HG03196 (cell line): Measurements from ENCODE around the gene ACTRT2.

ENCODE experiments used
- ATAC-seq: cut with Tn5 transposase; IDR thresholded peaks from one replicate; pipeline ENCODE4 v1.9.1; 2021; ENCODE audit not compliant: unreplicated experiment

Gene ACTRT2

DNA sequence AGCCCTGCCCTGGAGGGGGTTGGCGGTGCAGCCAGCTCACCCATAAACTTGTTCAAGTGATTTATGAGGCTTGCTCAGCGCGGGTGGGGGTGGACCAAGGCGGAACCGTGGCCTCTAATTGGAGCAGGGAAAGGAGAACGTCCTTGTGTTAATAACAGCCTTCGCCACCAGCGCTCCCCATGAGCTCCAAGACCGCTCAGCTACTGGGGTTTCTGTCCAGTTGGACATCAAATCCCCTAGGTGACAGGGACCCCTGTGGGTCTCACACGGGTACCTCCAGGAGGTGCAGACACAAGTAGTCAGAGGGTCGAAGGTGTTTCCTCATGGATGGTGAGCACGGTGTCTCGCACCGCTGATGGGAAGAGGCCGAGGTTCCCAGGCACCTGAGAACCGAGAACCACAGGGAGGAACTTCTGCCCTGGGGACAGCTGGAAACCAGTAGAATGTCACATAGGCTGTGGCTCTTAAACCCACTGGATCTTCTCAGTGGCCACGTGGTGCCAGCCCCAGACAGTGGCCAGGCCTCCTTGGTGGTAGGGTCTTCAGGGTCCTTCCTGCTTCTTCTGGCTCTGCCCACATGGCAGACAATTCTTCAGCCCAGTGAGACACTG lies 3.7 kb upstream of the ACTRT2 start:
- ATAC-seq, result no peak

DNA sequence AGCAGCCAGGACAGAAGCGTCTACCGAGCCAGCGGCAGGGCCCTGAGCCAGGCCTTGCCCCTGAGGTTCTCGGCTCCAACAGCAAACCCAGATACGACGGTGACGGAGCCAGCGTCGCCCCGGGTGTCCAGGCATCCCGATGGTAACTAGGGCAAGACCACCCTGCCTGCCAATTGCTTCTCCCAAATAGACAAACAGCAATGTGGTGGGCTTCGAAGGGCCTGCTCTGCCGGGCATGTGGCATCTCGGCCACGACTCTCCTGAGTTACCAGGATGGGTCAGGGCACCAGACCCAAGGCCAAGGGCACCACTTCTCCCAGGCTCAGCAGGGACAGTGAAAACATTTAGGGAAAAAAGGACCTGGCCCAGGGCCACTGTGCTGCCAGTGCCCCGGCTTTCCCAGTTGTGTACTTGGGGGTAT lies 3.2 kb upstream of the ACTRT2 start:
- ATAC-seq, result no peak

DNA sequence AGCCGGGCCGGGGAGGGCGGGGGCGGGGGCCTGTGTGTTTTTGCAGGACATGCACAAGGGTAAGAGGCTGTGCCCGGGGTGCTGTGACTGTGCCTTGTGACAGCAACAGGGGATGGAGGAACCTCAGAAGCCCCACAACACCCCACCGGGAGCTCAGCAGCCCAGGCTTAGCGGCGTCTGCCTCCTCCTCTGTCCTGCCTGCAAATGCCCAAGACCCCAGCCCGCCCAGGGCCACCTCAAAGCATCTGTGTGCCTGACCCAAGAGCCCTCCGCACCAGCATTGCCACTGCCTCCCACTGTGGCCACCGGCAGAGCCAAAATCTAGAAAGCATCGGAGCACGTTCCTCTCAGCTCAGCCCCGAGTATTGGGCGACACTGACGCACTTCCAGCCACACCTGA lies 2.7 kb upstream of the ACTRT2 start:
- no peak for ATAC-seq

DNA sequence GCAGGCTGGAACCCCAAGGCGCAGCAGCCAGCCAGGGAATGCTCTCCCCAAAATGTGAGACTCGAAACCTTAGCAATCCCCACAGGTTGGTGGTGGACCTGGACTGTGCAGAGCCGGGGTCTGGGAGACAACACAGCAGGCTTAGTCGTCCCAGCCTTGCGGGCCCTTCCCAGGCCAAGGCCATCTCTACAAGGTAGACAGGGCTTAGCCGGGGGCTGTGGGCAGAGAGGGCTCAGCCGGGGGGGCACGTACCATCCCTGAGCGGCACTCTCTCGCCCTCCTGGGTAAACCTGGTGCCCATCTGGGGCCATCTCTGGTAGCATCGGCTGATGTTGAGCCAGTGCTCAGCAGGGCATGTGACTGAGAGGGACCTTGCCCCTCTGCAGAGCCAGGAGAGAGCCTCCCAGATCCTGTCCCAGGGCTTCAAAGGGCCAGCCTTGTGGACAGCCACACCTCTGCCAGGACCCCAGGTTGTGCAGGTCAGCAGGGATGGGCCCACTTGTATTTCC lies 2.2 kb upstream of the ACTRT2 start:
- ATAC-seq, result no peak

DNA sequence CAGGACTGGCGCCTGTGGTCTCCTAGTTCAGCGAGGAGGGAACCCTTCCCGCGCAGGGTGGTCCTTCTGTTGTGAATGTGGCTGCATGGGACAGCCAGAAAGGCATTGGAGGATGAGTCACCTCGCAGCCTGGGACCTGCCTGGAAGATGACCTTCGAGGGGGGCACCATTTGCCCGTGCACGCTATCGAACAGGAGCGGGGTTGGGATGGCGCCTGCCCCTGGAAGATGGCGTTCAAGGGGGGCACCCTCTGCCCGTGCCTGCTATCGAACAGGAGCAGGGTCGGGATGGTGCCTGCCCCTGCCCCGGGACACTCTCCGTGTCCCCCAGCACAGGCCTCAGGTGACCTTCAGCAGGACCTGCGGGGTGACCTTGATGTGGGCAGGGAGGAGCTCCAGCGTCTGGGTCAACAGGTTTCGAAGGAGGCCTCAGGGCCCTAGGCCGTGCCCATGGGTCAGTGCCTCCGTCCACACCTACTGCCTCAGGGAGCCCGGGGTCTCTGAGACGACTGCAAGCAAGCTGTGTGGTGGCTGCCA lies 1.7 kb upstream of the ACTRT2 start:
- no peak for ATAC-seq

DNA sequence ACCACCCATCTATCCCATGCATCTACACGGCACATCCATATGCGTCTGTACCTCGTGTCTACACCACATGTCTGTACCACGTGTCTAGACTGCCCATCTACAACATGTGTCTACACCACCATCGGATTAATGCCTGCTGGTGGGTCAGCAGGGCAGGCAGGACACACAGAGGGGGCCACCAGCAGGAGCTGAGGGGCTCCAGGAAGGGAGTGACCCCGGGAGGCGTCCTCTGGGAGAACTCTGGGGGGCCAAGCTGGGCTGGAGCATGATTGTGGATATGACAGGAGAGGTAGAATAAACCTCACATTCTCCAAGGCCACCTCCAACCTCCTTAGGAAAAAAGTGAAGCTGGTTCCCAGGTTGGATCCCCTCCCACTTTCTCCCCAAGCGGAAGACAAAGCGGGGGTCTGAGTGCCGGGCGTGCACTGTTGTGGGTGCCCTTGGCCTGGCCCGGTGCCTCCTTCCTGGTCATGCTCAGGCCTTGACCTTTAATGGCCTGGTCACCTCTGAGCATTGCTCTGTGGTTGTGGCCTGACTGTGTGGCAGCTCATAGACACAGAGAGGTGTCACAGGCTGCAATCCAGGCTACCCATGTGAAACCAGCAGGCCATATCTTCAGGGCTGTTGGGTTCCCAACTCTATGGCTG lies 881 bp upstream of the ACTRT2 start:
- ATAC-seq, result no peak

DNA sequence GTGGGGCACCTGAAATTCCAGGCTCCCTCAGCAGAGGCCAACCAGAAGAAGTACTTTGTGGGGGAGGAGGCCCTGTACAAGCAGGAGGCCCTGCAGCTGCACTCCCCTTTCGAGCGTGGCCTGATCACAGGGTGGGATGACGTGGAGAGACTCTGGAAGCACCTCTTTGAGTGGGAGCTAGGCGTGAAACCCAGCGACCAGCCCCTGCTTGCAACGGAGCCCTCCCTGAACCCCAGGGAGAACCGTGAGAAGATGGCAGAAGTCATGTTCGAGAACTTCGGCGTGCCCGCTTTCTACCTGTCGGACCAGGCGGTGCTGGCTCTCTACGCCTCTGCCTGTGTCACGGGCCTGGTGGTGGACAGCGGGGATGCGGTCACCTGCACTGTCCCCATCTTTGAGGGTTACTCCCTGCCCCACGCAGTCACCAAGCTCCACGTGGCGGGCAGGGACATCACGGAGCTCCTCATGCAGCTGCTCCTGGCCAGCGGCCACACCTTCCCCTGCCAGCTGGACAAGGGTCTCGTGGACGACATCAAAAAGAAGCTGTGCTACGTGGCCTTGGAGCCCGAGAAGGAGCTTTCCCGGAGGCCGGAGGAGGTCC lies 634 bp downstream of the ACTRT2 start:
- no peak for ATAC-seq

DNA sequence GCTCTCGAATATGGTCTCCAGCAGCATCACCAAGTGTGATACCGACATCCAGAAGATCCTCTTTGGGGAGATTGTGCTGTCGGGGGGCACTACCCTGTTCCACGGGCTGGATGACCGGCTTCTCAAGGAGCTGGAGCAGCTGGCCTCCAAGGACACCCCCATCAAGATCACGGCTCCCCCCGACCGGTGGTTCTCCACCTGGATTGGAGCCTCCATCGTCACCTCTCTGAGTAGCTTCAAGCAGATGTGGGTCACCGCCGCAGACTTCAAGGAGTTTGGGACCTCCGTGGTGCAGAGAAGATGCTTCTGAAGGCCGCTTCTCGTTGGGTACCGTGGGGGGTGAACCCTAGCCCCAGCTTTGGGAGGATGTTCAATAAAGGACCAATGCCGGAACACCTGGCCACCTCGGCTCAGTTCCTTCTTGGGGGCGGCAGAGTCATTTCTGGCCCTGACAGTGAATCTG lies 1.3 kb downstream of the ACTRT2 start:
- ATAC-seq, result no peak

DNA sequence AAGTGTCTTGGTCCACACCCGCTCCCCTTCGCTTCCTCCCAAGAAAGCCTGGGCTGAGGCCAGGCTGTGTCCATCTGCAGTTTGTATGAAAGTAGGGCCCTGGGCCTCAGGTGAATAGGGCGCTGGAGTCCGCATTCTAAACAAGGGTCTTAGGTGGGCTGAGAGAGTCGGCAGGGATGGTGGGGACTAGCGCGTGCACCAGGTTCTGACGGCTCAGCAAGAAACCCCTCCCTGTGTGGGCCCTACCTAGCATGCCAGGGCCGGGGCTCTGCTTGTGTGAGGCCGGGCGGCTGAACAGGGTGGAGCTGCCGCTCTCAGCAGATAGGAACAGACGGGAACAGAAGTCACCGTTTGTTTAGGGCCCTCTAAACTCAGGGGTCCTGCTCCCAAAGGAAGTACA lies 1.7 kb downstream of the ACTRT2 start:
- no peak for ATAC-seq

DNA sequence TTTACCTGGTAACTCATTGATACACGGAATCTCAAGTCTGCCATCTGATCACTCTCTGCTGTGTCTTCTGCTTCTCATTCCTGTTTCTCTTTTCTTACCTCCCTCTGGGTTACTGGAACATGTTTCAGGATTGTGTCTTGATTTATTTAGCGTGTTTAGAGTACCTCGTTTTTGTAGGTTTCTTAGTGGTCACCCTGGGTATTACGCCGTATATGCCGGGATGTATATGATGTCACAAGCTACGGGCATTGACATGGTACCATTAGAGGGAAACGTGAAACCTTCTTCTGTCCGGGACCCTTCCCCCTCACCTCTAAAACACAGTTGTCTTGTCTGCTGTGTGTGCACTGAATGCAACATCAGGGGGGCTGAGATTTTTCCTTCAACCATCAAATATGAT lies 2.8 kb downstream of the ACTRT2 start:
- no peak for ATAC-seq

DNA sequence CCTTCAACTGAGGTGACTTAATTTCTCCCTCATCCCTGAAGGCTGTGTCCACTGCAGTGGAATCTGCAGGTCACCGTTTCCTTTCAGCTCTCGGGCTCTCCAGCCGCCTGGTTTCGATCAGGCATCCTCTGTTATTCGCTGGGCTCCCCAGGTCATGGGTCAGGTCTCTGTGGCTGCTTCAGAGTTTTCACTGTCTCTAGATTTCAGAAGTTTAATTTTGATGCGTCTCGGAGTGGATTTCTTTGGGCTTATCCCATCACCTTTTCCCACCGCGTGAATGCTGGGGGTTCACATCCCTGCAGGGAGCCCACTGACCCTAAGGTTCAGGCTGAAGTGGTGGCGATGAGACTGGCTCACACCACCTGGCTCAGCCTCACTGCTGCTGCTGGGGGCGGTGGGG lies 3.3 kb downstream of the ACTRT2 start:
- ATAC-seq, result no peak

DNA sequence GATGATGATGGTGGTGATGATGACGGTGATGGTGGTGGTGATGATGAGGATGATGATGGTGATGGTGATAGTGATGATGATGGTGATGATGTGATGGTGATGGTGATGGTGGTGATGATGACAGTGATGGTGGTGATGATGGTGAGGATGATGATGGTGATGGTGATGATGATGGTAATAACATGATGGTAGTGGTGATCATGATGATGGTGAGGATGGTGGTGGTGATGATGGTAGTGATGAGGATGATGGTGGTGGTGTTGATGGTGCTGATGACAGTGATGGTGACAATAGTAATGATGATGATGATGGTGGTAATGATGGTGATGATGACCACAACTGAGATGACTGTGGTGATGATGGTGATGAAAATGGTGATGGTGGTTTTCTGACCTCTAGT lies 4.9 kb downstream of the ACTRT2 start:
- no peak for ATAC-seq

DNA sequence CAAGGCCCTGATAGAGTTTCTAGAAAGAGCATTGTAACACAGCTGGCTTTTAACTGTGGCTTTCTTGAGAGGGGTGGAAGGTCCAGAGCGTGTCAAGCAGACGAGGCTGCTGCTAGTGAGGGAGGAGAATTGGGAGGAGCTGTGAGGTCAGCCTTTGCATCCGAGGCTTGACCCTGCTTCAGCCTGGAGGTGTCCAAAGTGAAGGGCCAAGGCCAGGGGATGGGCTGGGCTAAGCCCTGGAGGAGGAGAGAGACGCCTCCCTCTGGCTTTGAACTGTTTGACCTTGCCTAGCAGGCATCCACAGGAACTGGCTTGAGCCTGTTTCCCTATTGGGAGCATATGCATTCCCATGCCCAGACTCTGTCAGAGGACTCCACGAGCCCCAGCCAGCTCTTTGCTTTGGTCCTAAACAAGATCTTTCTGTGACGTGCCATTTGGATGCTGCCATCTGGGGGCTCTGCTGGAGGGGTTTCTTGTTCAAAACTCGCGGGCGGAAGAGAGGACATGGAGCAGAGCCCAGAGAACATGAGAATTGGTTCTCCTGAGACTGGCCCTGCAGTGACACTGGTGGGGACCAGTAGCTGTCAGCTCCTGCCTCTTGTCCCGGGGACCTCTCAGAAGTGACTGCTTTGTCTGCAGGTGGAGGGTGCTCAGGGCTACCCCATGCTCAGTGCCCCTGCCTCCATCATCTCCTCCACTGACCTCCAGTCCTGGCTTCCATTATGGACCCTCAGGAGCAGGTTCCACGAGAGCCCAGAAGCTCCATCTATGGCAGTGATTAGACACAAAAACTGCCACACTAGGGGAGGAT lies 5.5 kb downstream of the ACTRT2 start:
- ATAC-seq, result no peak

DNA sequence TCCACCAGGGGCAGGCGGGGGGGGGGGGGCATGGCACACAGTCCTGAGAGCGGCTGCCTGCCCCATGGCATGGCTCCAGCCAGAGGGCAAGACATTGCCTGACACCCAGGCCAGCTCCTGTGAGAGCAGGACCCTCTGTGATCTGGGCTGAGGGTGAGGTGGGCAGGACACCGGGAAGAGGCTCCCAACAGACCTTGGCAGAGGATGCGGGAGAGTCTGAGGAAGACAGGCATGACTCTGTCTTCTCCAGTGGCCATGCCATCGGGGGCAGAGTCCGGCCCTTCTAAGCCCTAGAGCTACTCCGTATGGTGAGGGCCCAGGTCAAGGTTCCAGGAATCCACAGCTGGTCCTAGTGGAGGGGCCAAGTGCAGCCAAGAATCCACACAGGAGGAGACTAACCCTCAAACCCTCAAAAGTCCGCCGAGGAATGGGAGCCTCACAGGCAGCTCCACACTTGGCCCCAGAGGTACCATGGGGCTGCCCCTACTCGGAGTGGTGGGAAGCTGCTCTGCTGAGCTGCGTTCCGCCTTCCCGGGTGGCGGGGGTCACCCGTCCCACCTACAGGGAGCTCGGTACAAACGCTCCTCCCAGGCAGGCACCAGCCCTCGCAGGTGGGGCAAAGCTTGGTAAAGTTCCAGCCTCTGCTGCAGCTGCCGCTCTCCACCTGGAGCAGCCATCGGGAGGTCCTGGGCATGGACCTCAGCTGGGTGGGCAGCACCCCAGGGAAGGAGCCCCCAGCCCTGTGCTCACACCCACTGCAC lies 6.5 kb downstream of the ACTRT2 start:
- ATAC-seq, result no peak

DNA sequence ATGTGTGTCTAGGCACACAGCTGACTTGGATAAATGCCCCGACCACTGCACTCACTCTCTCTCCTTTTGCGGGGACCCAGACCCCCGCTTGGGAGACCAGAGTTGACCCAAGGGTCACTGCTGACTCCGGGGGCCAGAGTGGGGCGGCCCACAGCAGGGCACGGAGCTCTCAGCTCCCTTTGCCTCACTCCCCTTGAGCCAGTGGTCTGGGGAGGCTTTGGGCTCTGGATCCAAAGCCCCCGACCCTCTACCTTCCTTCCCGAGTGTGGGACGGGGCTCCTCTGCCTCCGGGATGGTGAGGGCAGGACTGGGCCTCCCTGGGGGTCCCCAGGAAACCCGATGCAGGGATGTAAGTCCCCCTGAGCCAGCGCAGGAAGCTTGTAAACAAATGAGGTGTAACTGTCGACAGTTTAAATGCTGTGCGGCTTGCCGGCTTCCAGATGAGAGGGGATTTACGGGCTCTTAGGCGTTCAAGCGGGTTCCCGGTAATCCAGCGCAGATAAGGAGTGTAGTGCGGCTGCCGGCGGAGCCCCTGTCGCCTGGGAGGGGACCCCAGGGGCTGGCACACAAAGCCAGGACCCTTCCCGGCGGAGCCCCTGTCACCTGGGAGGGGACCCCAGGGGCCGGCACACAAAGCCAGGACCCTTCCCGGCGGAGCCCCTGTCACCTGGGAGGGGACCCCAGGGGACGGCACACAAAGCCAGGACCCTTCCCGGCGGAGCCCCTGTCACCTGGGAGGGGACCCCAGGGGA lies 7.4 kb downstream of the ACTRT2 start:
- no peak for ATAC-seq

DNA sequence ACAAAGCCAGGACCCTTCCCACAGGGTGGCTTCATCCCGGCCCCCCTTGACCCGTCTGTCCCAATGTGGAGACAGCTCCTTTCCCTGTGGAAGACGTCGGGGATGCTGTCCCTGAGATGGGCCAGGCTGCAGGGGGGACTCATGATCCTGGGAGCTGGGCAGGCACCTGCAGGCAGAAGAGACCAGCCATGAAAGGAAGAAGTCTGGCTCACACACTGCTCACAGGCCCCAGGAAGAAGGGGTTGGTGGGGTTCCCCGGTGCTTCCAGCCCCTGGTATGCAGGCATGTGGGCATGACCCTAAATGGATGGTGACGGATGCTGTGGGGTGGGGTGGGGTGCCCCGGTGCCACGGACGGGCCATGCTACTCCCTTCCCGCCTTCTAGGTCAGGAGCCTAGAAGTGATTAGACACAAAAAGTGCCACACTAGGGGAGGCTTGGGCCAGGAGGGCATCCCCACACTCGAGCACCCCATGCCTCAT lies 8.3 kb downstream of the ACTRT2 start:
- ATAC-seq, result no peak

DNA sequence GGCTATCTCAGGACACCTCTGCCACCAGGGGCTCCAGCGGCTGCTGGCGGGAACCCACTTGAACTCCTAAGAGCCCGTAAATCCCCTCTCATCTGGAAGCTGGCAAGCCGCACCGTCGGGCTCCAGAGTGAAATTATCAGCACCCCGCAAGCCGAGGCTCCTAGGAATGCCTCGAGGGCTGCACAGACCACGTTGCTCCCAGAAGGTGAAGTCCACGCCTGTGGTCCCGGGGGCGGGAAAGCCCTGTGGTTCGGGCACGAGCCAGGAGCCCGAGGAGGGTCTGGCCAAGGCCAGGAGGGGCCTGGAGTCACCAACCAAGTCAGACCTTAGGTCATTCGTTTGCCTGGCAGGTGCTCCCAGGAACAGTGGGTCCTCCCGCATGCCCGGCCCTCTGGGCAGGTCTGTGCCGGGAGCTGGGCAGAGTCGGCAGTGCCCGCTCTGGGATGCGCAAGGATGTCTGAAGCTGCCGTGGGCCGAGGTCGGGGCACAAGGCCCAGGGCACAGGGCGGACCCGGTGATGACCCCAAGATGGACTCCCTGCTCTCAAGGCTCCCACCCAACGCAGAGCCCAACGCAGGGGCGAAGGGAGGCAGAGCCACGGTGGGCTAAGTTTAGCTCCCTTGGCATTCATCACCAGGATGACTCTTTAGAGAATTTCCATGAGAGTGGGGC lies 8.9 kb downstream of the ACTRT2 start:
- ATAC-seq, result no peak

DNA sequence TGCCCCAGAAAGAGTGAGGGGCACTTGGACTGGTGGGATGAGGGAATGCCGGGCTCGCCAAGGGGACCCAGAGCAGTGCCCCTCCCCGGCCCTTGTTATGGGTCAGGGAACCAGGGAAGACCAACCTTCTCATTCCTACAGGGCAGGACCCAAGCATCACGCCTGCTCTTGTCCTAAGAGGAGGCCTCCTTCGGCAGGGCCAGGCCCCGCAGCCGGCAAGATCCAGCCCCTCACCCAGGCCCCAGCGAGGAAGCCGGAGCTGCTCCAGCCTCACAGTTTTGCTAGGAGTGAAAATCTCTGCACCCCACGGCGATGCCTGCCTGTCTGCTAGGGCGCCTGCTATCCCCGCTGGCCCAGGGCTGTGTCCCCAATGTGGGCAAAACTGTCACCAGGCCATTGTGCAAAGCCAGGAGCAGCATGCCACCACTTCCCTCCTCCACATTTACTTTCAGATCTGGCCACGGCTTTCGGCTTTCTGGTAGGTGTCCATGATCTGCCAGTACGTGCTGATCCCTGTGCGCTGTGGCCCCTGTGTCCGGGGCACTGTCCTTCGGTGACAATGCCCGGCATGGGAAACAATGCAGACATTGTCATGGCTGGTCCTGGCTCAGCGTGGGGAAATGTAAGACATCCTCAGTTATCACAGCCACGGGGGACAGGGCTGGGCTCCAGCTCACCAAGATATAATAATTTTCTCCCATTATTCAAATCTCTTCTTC lies 9.6 kb downstream of the ACTRT2 start:
- no peak for ATAC-seq
